ENCODE data around the gene YIF1B.

Gene YIF1B

DNA sequence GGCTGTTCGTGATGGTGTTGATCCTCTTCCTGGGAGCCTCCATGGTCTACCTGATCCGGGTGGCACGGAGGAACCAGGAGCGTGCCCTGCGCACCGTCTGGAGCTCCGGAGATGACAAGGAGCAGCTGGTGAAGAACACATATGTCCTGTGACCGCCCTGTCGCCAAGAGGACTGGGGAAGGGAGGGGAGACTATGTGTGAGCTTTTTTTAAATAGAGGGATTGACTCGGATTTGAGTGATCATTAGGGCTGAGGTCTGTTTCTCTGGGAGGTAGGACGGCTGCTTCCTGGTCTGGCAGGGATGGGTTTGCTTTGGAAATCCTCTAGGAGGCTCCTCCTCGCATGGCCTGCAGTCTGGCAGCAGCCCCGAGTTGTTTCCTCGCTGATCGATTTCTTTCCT is 23.9 kb downstream of the YIF1B start:
- no peak for DNase-seq (ENCODE audit: low spot score)
- no peak overlapping the region for H3K4me3 ChIP-seq (ENCODE audit: severe bottlenecking)
- ATAC-seq (ENCODE audit: low read depth), result no peak

DNA sequence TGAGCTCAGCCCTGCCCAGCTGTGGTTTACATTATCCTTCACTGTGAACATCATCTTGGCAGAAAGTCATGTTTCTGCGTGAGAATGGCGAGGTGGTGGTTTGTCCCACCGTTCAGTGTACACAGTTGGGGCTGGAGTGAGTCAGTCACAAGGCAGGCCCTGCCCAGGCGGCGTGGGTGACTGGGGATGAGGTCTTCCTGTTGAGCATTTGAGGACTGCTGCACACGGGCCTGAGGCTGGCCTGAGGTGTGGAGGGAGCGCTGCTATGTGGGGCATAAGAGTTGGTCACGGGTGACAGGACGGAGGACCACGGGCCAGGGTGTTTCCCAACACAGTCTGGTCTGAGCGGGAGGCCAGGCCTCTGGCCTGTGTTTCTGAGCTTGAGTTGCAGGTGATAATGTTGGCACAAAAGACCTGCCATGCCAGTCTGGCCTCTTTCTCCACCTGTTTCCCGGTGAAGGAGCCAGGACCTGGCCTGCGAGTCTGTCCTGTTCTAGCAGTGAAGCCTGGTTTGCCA is 25.1 kb downstream of the YIF1B start:
- Histone ChIP-seq H3K27ac (ENCODE audit: poor library complexity, severe bottlenecking) (peak overlapping the region; percentile 59), H3K4me3 (ENCODE audit: severe bottlenecking) (no peak overlapping the region), H3K4me1 (ENCODE audit: insufficient read depth, poor library complexity, severe bottlenecking) (peaks cover 20% of the 10 kb centered on the region), H3K27me3 (ENCODE audit: insufficient read depth, poor library complexity, severe bottlenecking) (no peaks in the 10 kb centered on the region), H3K9me3 (ENCODE audit: severe bottlenecking) (no peaks in the 10 kb centered on the region), H3K36me3 (ENCODE audit: low read depth) (peaks cover 75% of the 10 kb centered on the region)
- peak; percentile 87 for DNase-seq (ENCODE audit: low spot score)
- TF ChIP-seq, protein P1, sequence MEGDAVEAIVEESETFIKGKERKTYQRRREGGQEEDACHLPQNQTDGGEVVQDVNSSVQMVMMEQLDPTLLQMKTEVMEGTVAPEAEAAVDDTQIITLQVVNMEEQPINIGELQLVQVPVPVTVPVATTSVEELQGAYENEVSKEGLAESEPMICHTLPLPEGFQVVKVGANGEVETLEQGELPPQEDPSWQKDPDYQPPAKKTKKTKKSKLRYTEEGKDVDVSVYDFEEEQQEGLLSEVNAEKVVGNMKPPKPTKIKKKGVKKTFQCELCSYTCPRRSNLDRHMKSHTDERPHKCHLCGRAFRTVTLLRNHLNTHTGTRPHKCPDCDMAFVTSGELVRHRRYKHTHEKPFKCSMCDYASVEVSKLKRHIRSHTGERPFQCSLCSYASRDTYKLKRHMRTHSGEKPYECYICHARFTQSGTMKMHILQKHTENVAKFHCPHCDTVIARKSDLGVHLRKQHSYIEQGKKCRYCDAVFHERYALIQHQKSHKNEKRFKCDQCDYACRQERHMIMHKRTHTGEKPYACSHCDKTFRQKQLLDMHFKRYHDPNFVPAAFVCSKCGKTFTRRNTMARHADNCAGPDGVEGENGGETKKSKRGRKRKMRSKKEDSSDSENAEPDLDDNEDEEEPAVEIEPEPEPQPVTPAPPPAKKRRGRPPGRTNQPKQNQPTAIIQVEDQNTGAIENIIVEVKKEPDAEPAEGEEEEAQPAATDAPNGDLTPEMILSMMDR (IDR thresholded peaks at IDR 0.05; ENCODE audit: poor library complexity, severe bottlenecking), result no peak
- peak; percentile 95 for ATAC-seq (ENCODE audit: low read depth)

More for the DNA sequence above, 23.9 kb downstream of the YIF1B start:
- Histone ChIP-seq H3K4me1 (ENCODE audit: insufficient read depth, poor library complexity, severe bottlenecking) (peaks cover 31% of the 10 kb centered on the region), H3K9me3 (ENCODE audit: severe bottlenecking) (no peaks in the 10 kb centered on the region), H3K27me3 (ENCODE audit: insufficient read depth, poor library complexity, severe bottlenecking) (no peaks in the 10 kb centered on the region), H3K27ac (ENCODE audit: poor library complexity, severe bottlenecking) (peak overlapping the region; percentile 59), H3K36me3 (ENCODE audit: low read depth) (peaks cover 63% of the 10 kb centered on the region)
- TF ChIP-seq, protein P1 (IDR thresholded peaks at IDR 0.05; ENCODE audit: poor library complexity, severe bottlenecking), result no peak

DNA sequence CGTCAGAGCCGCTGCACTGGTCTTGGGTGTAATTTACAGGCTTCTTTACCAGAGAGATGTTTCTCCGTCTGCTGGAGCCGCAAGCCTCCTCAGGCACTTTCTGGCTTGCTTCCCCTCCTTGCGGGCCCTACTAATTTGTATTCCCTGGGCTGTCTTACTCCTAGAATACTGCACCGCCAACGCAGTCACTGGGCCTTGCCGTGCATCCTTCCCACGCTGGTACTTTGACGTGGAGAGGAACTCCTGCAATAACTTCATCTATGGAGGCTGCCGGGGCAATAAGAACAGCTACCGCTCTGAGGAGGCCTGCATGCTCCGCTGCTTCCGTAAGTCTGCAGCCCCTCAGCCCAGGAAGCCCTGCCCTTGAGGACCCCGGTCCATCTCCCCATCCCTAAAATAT is 25.8 kb downstream of the YIF1B start:
- ATAC-seq (ENCODE audit: low read depth) (no peak), DNase-seq (ENCODE audit: low spot score) (no peak)
- TF ChIP-seq, protein P1 (IDR thresholded peaks at IDR 0.05; ENCODE audit: poor library complexity, severe bottlenecking), result no peak
- Histone ChIP-seq H3K4me1 (ENCODE audit: insufficient read depth, poor library complexity, severe bottlenecking) (peaks cover 14% of the 10 kb centered on the region), H3K36me3 (ENCODE audit: low read depth) (peaks cover 82% of the 10 kb centered on the region), H3K27me3 (ENCODE audit: insufficient read depth, poor library complexity, severe bottlenecking) (no peaks in the 10 kb centered on the region), H3K4me3 (ENCODE audit: severe bottlenecking) (no peak overlapping the region), H3K9me3 (ENCODE audit: severe bottlenecking) (no peaks in the 10 kb centered on the region), H3K27ac (ENCODE audit: poor library complexity, severe bottlenecking) (peak overlapping the region; percentile 59)

DNA sequence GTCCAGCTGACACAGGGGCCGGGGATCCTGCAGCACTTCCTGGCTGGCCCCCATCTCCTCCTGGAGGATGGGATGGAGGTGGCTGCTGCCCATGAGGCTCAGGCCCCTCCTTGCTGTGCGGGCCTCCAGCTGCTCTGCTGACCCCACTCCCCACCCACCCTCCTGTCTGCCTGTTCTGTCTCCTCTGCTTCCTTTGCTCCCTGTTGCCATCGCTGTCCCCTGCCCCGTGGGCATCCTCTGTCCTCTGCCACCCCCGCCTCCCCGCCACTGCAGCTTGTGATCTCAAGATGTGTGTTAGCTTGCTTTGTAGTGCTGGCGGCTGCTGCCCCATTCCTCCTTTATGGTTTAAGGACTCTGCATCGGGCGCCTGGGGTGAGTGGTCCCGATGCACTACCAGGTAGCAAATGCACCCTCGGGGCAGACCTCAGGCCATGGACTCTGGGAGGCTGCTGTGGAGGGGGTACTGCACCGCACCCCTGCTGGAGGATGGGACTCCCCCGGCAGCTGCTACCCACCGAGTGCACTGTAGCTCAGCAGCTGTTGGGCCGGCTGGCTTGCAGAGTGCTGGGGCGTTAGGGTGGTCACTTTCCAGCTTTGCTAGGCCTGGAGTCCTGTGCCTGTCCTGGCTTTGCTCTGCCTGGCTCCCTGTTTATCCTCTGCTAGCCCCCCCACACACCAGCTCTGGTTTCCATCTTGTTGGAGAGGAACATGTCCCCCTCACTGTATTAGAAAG is 27.5 kb downstream of the YIF1B start:
- no peaks in the 10 kb centered on the region for H3K27me3 ChIP-seq (ENCODE audit: insufficient read depth, poor library complexity, severe bottlenecking)
- no peaks in the 10 kb centered on the region for H3K9me3 ChIP-seq (ENCODE audit: severe bottlenecking)
- TF ChIP-seq, protein P1 (IDR thresholded peaks at IDR 0.05; ENCODE audit: poor library complexity, severe bottlenecking), result no peak
- H3K36me3 ChIP-seq (ENCODE audit: low read depth), result peaks cover 95% of the 10 kb centered on the region
- ATAC-seq (ENCODE audit: low read depth) (no peak), DNase-seq (ENCODE audit: low spot score) (no peak)
- peaks cover 14% of the 10 kb centered on the region for H3K4me1 ChIP-seq (ENCODE audit: insufficient read depth, poor library complexity, severe bottlenecking)
- no peak overlapping the region for H3K4me3 ChIP-seq (ENCODE audit: severe bottlenecking)
- H3K27ac ChIP-seq (ENCODE audit: poor library complexity, severe bottlenecking), result no peak overlapping the region

DNA sequence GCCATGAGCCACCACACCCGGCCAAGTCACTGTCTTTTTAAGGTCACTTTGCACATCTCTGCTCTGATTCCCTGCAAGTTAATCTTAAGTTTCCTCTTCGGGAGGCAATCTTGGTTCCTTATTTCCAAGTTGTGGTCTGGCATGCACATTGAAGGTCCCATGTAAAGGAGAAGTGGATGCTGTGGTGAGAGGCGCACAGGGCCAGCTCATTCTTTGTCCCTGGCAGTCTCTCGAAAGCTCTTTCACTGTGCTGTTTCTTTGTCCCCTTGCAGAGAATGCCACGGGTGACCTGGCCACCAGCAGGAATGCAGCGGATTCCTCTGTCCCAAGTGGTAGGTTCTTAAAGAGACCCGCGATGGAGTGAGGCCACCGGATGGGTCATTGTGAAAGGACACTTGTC is 28.1 kb downstream of the YIF1B start:
- no peak for DNase-seq (ENCODE audit: low spot score)
- ATAC-seq (ENCODE audit: low read depth), result no peak
- TF ChIP-seq, protein P1 (IDR thresholded peaks at IDR 0.05; ENCODE audit: poor library complexity, severe bottlenecking), result no peak
- no peak overlapping the region for H3K27ac ChIP-seq (ENCODE audit: poor library complexity, severe bottlenecking)
- peaks cover 93% of the 10 kb centered on the region for H3K36me3 ChIP-seq (ENCODE audit: low read depth)
- H3K4me3 ChIP-seq (ENCODE audit: severe bottlenecking), result no peak overlapping the region
- no peaks in the 10 kb centered on the region for H3K9me3 ChIP-seq (ENCODE audit: severe bottlenecking)
- H3K27me3 ChIP-seq (ENCODE audit: insufficient read depth, poor library complexity, severe bottlenecking), result no peaks in the 10 kb centered on the region
- peaks cover 14% of the 10 kb centered on the region for H3K4me1 ChIP-seq (ENCODE audit: insufficient read depth, poor library complexity, severe bottlenecking)

All from RWPE2 (cell line).